HG03039 (cell line): ENCODE data around the gene LYRM4.

Experiments used
- ATAC-seq: cut with Tn5 transposase; IDR thresholded peaks from one replicate; pipeline ENCODE4 v1.9.1; 2021; ENCODE audit warnings: mild to moderate bottlenecking, moderate library complexity; ENCODE audit not compliant: unreplicated experiment

LYRM4 gene

DNA sequence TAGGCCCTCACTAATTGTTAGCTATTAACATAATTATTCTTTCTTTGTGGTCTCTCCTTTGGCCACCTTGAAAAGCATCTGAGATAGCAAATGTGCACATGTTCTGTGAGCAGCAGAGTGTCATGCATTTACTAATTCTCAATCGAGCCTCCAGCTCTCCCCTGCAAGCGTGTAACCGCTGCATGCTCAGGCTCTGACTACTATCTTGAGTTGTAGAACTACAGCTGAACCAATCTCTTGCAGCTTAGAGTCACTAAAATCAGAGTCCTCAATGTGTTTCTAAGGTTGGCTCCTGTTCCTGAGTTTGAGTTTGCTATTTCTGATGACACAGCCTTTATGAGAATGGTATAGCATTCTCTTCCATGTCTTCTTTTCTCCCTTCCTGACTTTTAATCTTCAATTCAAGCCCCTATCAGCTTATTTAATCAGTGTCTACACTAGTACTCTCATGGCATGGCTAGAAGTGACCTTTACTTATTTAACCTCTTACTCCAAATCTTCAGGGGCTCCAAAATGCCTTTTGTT is 110.1 kb downstream of the LYRM4 start:
- ATAC-seq, result no peak

DNA sequence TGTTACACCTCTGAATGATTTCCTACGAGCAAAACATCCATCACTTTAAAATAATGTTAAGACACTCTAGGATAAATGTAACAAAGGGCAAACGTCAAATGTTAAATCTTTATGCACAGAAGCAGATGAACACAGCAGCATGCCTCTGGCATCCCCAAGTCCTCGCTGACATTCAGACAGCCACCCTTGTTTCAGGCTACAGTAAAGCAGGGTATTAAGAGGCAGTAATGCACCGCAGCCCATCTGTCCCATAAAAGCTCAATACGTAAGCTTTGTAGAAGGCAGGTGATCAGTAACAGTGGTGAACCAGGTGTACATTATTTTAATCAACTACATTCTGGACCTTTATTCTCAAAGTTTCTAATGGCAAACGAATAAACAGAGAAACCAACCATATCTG is 110.9 kb downstream of the LYRM4 start:
- ATAC-seq, result no peak

DNA sequence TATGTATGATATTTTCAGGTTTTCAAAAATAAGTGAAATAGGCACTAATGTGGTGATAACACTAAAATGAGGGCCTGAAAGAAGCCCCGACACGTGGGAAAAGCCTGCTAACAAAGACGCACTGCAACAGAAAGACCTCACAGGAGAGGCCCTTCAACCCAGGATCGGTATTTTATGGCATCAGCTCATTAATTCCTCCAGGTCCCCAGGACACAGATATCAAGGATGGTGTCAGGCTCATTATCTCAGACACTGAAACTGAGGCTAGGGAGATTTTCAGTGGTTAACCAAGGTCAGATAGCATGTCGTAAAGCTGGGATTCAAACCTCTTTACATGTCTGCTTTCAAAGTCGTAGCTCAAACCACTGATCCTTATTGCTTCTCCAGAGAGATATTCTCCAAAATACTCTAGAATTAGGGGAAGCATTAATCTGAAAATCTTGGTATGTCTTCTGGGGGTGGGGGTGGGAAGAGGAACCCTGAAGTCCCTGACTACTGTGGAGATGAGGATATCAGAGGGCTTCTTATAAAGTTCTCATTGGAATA is 111.5 kb downstream of the LYRM4 start:
- no peak for ATAC-seq

DNA sequence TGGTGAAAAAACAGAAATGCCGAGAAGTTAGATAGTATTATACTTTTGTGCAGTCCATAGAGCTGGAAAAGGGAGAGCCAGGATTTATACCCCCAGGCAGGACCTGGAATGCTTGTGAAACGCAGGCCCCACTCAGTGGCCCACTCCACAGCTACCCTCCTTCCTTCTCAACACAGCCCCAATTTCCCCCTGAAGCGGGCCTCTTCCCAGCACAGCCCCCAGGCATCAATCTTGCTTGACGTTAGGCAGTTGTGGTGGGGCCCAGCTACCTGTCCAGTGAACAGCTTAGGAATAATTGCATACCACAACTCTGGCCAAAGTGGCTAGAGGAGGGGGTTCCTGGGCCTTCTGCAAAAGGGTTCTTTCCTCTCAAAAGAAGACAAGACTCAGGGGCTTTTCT is 114.4 kb downstream of the LYRM4 start:
- ATAC-seq, result no peak

DNA sequence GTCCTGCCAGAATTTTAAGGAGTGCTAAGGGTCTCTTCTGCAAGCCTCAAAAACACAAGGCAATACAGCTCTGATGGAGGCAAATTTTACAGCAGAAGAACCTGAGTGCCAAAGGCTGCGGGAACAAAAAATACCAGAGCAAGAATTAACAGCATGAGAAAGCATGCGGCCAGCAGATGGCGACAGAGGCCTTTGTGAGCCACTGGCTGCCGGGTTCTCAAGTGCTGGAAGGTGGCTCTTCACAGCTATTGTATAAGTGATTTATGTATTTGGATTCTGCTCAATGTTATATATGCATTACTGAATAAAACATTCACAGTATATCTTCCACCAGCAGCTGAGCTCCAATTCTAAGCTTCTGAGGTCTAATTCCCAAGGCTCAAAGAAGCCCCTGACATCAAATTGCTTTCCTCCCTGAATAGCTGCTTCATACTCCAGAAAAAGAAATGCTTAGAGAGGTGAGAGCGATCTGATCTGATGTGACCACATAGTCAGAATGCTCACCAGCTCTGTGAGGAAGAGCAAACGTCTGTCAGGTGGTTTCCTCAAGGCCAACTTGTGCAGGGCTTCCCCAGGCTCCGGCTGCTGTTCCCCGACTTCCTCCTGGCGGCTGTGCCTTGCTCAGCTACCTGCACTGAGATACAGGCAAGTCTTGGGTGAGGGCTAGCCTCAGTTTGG is 117.0 kb downstream of the LYRM4 start:
- no peak for ATAC-seq

DNA sequence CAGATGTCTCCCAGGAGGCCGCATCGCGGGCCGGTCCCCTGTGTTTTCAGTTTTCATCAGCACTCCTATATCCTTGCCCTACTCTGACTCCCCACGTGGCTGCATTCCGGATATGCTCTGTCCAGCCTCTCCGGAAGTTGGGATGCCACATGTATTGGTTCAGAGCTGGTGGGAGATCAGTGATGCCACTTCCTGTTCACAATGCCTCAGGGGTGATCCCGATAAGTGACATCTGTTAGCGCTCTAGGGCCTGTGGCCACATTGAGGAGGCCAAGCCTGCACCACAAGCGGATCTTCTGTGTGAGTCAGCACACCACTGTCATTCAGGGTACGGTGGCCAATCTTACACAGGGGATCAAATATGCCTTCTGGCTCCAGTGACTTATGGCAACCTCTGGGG is 117.8 kb downstream of the LYRM4 start:
- ATAC-seq, result no peak

DNA sequence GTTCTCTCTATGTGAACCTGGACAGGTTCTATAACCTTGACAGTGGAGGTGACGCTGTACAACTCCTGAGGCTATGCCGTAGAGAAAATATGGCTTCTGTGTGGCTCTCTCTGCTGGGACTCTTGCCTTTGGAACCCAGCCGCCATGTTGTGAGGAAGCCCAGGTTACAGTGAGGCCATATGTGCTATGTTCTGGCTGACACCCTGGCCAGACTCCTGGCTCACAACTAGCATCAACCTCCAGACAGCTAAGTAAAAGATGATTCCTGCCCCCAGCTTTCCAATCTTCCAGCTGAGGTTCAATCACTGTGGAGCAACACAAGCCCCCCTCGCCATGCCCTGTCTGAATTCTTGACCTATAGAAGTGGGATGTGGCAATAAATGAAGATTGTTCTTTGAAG is 118.6 kb downstream of the LYRM4 start:
- no peak for ATAC-seq

DNA sequence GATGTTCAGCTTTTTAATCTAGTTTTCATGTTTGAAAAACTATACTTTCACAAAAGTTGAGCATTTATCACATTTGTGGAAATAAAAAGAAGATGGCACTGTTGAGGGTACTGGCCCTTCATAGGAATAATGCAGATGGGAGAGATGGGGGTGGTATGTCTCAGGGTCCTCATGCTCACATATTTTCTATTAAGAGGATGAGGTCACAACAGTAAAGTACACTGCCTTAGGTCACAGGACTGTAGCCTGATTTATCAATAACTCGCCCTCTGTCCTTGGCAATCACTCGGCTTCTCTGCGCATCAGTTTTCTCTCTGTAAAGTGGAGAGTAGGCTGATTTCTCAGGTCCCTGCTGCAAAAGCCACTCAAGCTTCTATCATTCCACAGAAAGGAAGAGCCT is 119.7 kb downstream of the LYRM4 start:
- ATAC-seq, result no peak

DNA sequence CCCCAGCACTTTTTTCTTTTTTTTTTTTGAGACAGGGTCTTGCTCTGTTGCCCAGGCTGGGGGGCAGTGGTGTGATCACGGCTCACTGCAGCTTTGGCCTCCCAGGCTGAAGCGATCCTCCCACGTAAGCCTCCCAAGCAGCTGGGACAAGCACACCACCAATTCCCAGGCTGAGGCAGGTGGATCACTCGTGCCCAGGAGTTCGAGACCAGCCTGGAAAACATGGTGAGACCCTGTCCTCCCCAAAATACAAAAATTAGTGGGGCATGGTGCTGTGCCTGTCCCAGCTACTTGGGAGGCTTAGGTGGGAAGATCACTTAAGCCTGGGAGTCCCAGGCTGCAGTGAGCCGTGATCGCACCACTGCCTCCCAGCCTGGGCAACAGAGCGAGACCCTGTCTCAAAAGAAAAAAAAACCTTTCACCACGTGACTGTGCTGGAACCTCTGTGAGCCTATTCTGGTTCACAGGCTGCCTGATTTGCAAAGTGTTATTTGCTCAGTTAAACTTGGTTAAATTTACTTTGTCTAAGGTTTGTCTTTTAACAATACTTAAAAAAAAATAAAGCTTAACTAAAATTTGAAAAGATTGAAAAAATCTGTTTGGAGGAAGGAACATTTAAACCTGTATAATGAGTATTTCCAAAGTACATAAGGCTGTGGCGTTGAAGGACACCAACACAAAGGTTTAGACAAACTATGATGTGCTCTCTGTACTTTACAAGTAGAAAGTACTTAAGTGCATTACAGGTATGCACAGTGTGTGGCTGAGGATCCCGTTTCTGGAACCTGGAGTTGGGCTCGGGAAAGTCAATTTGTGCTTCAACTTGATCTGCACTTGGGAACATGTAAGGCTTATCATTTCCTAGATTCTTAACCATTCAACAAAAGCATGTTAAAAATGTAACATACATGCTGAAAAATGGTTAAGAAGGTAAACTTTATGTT is 120.7 kb downstream of the LYRM4 start:
- ATAC-seq, result no peak

DNA sequence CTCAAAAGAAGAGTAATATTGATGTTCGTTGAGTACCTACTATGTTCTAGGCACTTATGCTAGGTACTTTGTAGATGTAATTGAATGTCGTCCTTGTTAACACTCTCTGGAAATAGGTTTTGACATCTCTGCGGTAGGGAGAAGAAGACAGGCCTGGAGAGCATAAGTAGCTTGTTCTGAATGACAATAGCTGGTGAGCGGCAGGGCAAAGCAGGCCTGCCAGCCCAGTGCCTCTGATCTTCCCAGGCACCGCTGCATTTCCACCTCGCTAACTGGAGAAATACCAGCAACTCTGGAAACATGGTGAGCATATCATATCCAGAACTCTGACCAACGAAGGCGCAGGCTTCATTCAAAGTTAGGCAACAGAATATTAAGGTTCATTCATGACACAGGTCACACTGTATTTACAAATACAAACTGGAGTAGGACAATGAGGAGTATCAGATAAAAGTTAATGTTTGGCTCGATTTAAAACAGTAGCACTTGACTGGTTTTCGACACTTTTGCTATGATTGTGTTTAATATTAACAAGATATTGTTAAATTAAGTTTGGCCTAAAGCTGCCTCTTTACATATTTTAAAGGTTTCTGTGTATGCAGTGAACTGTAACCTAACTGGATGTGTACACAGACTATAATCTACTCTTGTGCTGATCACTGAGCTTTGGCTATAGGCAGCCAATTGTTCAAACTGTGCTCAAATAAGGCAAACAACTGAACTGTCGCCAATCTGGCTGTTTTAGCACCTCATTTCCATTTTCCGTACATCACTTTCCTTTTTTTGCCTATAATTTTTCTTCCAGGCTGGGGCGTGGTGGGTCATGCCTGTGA is 121.5 kb downstream of the LYRM4 start:
- no peak for ATAC-seq

DNA sequence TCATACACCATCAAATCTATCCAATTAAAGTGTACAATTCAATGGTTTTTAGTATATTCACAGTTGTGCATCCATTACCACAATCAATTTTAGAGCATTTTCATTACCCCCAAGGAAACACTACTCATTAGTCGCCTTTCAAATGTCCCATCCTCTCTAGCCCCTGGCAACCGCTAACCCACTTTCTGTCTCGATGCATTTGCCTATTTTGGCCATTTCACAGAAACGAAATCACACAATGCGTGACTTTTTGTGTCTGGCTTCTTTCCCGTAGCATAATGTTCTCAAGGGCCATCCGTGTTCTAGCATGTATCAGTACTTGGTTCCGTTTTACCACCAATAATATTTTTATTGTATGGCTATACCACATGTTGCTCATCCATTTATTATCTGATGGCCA is 123.9 kb downstream of the LYRM4 start:
- ATAC-seq, result no peak

DNA sequence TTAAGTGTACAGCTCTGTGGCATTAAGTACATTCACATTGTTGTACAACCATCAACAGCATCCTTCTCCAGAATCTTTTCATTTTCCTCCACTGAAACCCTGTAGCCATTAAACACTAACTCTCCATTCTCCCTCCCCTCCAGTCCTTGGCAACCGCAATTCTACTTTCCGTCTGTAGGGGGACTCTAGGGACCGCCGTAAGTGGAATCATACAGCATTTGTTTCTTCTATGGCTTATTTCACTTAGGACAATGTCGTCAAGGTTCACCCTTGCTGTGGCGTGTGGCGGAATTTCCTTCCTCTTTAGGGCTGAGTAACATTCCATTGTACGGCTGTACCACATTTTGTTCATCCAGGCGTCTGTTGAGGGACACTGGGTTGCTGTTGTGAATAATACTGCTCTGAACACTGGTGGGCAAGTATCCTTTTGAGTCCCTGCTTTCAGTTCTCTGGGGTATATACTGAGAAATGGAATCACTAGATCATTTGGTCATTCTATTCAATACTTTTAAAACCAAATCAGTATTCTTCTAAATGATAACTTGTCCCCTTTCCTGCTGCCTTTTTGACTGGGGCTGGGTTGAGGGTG is 124.9 kb downstream of the LYRM4 start:
- ATAC-seq, result no peak

DNA sequence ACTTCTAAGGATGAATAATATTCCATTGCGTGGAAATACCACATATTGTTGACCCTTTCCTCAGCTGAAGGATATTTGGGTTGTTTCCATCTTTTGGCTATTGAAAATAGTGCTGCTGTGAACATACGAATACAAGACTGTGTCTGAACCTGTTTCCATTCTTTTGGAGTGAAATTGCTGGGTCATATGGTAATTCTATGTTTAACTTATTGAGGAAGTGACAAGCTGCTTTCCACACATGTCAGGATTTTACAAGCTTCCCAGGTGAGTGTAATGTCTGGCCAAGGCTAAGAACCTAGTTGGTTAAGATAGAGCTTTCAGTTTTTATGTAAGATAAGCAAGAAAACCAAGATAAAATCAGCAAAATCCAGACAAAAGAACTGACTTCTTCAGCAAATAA is 126.8 kb downstream of the LYRM4 start:
- no peak for ATAC-seq

DNA sequence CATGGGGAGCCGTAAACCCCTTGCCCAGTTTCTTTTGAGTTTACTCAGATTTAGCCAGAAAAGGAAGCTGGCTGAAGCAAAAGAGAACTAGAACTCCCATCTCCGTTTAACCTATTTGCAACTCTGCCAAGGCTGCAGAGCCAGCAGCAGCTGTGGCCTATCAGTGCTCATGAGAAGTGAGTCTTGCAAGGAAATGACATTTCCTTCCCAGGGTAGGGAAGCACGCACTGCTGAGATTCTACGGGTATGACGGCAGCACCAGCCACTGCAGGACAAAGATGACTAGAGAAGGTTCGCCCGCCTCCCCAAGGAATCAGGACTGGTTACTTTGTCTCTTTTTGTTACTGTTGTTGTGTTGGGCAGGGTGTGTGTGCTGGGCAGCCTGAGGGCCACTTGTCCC is 128.0 kb downstream of the LYRM4 start:
- peak; percentile 79 for ATAC-seq

DNA sequence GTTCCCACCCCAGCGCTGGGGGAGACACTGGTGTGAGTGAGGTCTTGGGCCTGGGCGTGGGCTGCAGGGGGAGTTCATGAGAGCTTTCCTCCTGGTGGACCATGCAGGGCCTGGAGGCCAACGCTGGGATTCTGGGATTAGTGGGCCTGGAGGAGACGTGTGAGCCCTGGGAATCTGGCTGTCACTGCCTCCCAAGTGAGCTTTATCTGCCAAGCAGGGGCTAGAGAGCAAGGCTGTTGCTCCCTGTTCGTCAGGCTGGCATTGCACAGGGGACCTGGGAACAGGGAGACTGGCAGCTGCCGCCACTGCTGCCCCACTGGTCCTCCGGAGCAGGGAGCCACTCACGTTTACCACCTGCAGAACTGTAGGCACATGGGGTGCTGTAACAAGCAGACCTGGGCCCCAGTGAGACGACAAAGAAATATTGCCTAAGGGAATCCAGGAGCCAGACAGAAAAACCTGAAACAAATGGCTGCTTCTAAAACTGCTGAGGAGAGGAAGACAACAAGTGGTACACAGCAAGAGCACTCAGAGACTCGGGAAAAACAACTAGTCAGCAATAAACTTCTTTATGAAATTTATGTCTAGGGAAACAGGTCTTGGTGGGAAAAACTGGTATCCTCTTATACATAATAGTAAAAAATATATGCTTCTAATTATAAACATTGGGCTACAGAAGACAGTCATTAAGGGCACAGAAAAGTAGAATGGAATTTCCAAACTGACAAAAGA is 130.4 kb downstream of the LYRM4 start:
- ATAC-seq, result no peak

DNA sequence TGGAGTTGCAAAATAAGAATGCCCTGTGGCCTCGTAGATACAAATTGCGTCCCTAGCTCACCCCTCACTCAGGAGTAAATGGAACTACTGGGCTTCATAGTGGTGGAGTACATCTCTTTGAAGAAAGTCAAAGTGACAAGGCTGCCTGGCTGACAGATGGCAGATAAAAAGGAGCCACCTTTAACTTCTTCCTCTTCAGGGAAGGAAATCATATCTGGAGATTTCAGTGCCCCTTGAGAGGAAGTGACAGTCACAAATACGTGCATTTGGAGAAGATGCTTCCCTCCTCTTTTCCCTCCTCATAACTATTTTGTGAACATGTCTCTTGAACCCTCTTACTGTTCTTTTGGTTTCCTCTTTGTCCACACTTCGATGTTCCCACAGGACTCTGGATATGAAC is 132.4 kb downstream of the LYRM4 start:
- ATAC-seq, result no peak

DNA sequence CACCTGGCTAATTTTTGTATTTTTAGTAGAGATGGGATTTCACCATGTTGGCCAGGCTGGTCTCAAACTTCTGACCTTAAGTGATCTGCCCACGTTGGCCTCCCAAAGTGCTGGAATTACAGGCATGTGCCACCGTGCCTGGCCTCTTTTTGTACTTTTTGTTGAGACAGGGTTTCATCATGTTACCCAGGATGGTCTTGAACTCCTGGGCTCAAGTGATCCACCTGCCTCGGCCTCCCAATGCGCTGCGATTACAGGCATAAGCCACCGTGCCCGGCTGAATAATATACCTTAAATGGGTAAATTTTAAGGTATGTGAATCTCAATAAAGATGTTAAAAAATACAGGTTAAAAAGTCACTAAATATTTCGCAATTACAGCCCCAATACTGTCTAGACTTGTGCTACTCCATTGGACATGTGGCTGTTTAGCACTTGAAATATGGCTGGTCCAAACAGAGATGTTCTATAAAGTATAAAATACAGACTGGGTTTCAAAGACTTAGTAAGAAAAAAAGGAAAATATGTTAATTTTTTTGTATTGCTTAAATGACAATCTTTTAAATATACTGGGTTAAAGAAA is 133.6 kb downstream of the LYRM4 start:
- ATAC-seq, result no peak

DNA sequence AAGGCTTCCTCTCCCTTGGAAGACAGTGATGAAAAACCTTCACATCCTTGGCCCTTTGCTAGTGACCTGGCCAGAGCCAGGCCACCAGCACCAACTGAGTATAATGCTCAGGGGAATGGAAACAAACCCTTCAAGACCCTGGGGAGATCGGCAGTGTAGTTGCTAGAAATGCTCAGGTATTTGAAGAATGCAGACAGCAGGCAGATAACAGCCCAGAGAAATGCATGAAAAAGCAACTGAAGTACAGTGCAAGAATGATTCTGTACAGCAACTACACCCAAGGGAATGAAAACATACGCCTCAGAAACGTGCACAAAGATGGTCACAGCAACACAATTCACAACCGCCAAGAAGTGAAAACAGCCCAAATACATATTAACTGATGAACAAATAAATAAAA is 134.5 kb downstream of the LYRM4 start:
- no peak for ATAC-seq

DNA sequence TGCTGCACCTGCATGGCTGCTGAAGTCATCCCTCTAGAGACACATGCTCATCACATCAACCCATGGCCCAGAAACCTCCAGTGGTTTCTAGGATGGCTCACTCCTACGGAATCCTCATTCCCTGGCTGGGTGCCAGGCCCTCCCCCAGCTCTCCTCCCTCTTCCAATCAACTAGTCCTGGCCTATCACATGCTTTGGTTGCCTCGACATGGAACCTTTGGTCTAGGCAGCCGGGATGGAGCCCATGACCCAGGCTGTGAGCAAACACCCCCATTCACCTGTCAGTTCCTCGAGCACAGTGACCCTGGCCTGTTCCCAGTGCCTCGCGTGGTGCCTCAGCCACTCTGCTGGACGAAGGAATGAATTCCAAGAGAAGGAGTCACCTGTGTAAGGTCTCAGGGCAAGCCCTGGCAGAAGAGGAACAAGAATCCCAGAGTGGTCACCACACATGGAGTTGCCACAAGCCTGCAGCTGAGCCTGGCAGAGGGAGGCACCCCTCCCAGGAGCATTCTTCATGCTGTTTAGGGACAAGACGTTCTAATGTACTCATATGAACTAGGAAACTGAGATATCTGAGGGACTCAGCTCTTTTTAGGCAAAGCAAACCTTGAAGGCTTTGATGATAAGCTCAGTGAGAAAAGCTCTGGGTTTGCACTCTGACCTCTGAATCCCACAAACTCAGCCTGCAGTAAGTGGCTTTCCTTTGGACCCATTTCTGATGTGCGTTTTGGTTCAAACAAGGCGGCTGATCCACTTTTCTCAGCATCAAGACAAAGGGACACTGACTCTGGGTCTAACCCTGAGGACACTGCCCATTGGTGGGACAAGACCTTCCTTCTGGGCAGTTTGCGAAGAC is 135.4 kb downstream of the LYRM4 start:
- no peak for ATAC-seq
